ENCODE results near the gene SORBS2. TPM values are rescaled to one million over a fixed set of nuclear protein-coding genes. Genes with fewer than 3 reads are reported as not detected.

SORBS2 gene
- total RNA-seq, 2 experiments from 2014 or later = not detected

GRCh38 chr4:185792384-185793115 is 19.4 kb downstream of the SORBS2 start:
- Mint-ChIP-seq H3K9me3 (no peaks in the 10 kb centered on the region), H3K4me3 (no peak overlapping the region), H3K27ac (no peak overlapping the region), H3K27me3 (peaks cover 10% of the 10 kb centered on the region), H3K4me1 (ENCODE audit: low read depth) (no peaks in the 10 kb centered on the region), H3K36me3 (ENCODE audit: low read depth) (no peaks in the 10 kb centered on the region)
- no peak overlapping the region for H3K27ac ChIP-seq (ENCODE audit: low read depth in 1 of 2, low read length in 2 of 2)
- no peak for TF ChIP-seq CTCF (IDR thresholded peaks at IDR 0.05)
- no peaks in the 10 kb centered on the region for H3K4me1 ChIP-seq (ENCODE audit: insufficient read depth, low read length)
- POLR2A ChIA-PET = no interaction called here
- no peaks in the 10 kb centered on the region for H3K27me3 ChIP-seq (ENCODE audit: control insufficient read depth in 1 of 2, insufficient read depth in 2 of 2, low read length in 2 of 2)
- no peak for ATAC-seq (ENCODE audit: poor library complexity)
- DNase-seq = no peak
- H3K4me3 ChIP-seq (ENCODE audit: low read length) = no peak overlapping the region
- H3K36me3 ChIP-seq (ENCODE audit: insufficient read depth, low read length) = no peaks in the 10 kb centered on the region
- CTCF ChIA-PET = no interaction called here
- intact Hi-C loops (cut with DNase I, micrococcal nuclease) = no loop called here
- peaks cover 0 to 7% of the 10 kb centered on the region in 2 experiments for H3K9me3 ChIP-seq (ENCODE audit: control insufficient read depth in 1 of 2, insufficient read depth in 1 of 2, low read length in 2 of 2)

GRCh38 chr4:185787926-185788679 is 23.9 kb downstream of the SORBS2 start:
- Mint-ChIP-seq H3K36me3 (ENCODE audit: low read depth) (no peaks in the 10 kb centered on the region), H3K4me3 (no peak overlapping the region), H3K27me3 (peaks cover 8% of the 10 kb centered on the region), H3K27ac (no peak overlapping the region), H3K4me1 (ENCODE audit: low read depth) (no peaks in the 10 kb centered on the region), H3K9me3 (no peaks in the 10 kb centered on the region)
- intact Hi-C loops (cut with DNase I, micrococcal nuclease) = no loop called here
- Histone ChIP-seq H3K27ac (ENCODE audit: low read depth in 1 of 2, low read length in 2 of 2) (no peak overlapping the region), H3K4me1 (ENCODE audit: insufficient read depth, low read length) (no peaks in the 10 kb centered on the region), H3K27me3 (ENCODE audit: control insufficient read depth in 1 of 2, insufficient read depth in 2 of 2, low read length in 2 of 2) (no peaks in the 10 kb centered on the region), H3K9me3 (ENCODE audit: control insufficient read depth in 1 of 2, insufficient read depth in 1 of 2, low read length in 2 of 2) (peaks cover 0 to 3% of the 10 kb centered on the region in 2 experiments), H3K4me3 (ENCODE audit: low read length) (no peak overlapping the region), H3K36me3 (ENCODE audit: insufficient read depth, low read length) (no peaks in the 10 kb centered on the region)
- DNase-seq (no peak), ATAC-seq (ENCODE audit: poor library complexity) (no peak)
- ChIA-PET POLR2A (no interaction called here), CTCF (no interaction called here)
- TF ChIP-seq CTCF (IDR thresholded peaks at IDR 0.05) = no peak

GRCh38 chr4:185786422-185786821 is 25.6 kb downstream of the SORBS2 start:
- Histone ChIP-seq H3K9me3 (ENCODE audit: control insufficient read depth in 1 of 2, insufficient read depth in 1 of 2, low read length in 2 of 2) (peaks cover 0 to 6% of the 10 kb centered on the region in 2 experiments), H3K27me3 (ENCODE audit: control insufficient read depth in 1 of 2, insufficient read depth in 2 of 2, low read length in 2 of 2) (no peaks in the 10 kb centered on the region), H3K4me1 (ENCODE audit: insufficient read depth, low read length) (no peaks in the 10 kb centered on the region), H3K27ac (ENCODE audit: low read depth in 1 of 2, low read length in 2 of 2) (no peak overlapping the region), H3K4me3 (ENCODE audit: low read length) (no peak overlapping the region), H3K36me3 (ENCODE audit: insufficient read depth, low read length) (no peaks in the 10 kb centered on the region)
- Mint-ChIP-seq H3K27me3 (peaks cover 8% of the 10 kb centered on the region), H3K36me3 (ENCODE audit: low read depth) (no peaks in the 10 kb centered on the region), H3K4me3 (no peak overlapping the region), H3K4me1 (ENCODE audit: low read depth) (no peaks in the 10 kb centered on the region), H3K9me3 (no peaks in the 10 kb centered on the region), H3K27ac (no peak overlapping the region)
- ATAC-seq (ENCODE audit: poor library complexity) = no peak
- POLR2A ChIA-PET = no interaction called here
- TF ChIP-seq CTCF (IDR thresholded peaks at IDR 0.05) = no peak
- CTCF ChIA-PET = no interaction called here
- no peak for DNase-seq
- intact Hi-C loops (cut with DNase I, micrococcal nuclease) = no loop called here
